ENCODE measurements around the gene TUBB2A.

- no peak for TF ChIP-seq CTCF (IDR thresholded peaks at IDR 0.05)
- TF ChIP-seq POLR2A (IDR thresholded peaks at IDR 0.05), result no peak
Measured at GRCh38 chr6:3163248-3163594, 5.9 kb upstream of the TUBB2A start.

All from lower leg skin (tissue), 3 donors.